Fibroblast of skin of right biceps (primary cell): Measurements from ENCODE around the gene SLC16A2.

Experiments used
- DNase-seq: peaks from one replicate; pipeline ENCODE4 v3.0.0-alpha.2; 2013

Gene SLC16A2

GRCh38 chrX:74421036-74421739, at the start of gene SLC16A2:
Gene SLC16A2 (plus strand): TSS chrX:74421493. CDS start chrX:74421638, 145 bp downstream.
- peak; percentile 85 for DNase-seq

DNA sequence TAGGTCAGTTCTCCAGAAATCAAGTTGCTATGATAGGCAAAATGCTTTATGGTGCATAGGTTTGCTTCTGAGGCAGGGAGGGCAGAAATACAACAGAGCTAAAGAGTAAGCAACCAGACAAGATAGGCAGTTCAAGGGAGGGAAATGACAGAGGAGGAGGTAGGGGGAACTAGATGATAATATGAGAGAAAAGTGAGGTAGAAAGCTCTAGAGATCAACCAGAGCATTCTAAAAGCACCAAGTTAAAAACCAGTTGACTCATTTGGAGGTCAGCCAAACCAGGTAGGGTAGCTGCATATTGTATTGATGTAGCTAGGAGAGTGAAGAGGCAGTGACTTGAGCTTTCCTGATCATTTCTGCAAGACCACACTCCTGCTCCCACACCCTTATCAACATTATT, 49.0 kb upstream of the SLC16A2 start:
- DNase-seq: no peak

DNA sequence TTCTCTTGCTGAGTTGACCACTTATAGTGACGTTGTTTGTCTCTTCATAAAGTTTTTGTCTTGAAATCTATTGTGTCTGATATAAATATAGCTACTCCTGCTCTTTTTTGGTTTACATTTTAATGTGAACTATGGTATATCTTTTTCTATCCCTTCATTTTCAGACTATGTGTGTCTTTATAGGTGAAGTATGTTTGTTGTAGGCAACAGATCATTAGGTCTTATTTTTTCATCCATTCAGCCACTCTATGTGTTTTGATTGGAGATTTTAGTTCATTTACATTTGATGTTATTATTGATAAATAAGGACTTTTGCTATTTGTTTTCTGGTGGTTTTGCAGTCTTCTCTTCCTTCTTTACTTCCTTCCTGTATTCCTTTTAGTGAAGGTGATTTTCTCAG, 44.0 kb upstream of the SLC16A2 start:
- no peak for DNase-seq

DNA sequence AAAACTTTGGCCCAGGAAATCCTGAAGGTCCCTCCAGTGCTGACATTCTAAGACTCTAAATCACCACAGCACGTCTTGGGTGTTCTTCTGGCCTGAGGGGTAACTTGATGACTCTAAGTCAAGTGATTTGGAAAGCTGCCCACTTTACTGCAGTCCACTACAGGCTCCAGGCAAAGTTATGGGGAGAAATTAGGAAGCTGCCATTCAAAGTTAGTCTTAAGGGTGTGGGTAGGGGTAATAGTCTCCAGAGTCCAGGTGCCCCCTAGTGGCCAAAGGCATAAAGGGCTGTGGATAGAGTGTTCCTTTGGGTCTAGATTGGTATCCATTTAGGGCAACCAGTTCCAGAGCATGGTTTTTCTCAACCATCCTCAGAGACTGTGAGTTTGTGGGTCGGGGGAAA, 38.7 kb upstream of the SLC16A2 start:
- peak; percentile 64 for DNase-seq

- peak; percentile 51 for DNase-seq
These were observed 37.7 kb upstream of the SLC16A2 start for GRCh38 chrX:74383611-74384010.

DNA sequence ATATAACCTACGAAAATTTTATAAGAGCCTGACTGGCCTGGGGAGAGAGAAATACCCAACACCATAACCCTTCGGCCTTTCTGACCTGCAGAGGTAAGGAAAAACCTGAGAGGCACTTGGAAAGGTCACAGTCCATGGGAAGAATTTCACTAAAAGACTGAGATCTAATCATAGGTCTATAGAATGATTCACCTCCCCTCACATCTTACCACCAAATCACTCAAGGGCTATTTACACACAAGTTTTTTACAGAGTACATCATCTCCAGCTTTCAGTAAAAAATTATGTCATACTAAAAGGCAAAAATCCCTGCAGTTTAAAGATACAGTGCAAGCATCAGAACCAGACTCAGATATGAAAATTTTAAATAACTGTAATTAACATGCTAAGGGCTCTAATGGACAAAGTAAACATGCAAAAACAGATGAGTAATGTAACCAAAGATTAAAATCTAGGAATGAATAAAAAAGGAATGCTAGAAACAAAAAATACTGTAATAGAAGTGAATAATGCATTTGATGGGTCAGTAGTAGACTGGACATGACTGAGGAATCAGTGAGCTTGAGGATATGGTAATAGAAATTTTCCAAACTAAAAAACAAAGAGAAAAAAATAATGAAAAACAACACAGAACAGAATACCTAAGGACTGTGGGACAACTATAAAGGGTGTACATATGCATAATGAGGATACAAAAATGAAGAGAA, 32.1 kb upstream of the SLC16A2 start:
- DNase-seq: peak; percentile 1

DNA sequence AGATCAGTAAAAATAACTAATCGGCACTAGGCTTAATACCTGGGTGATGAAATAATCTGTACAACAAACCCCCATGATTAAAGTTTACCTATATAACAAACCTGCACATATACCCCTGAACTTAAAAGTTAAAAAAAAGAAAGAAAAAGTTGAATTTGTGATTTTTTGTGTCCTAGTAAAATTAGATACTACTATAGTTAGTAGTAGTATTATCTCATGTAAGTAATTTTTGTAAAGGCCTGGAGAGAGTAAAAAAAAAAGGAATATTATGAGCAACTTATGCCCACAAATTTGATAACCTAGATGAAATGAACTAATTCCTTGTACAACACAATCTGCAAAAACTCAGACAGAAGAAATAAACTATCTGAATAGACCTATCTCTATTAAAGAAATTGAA, 25.7 kb upstream of the SLC16A2 start:
- no peak for DNase-seq

- no peak for DNase-seq
These were observed 15.3 kb upstream of the SLC16A2 start for GRCh38 chrX:74405973-74406489.

DNA sequence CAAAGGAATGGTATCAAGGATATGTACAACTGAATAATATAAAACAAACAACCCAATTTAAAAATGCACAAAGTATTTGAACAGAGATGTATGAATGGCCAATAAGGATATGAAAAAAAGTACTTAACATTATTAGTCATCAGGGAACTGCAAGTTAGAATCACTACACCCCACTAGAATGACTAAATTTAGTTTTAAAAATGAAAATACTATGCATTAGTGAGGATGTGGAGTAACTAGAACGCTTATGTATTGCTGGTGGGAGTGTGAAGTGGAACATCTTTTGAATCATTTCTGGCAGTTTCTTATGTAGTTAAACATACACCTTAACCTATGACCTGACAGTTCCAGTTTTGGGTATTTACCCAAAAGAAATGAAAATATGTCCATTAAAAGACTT, 13.0 kb upstream of the SLC16A2 start:
- DNase-seq: no peak

DNA sequence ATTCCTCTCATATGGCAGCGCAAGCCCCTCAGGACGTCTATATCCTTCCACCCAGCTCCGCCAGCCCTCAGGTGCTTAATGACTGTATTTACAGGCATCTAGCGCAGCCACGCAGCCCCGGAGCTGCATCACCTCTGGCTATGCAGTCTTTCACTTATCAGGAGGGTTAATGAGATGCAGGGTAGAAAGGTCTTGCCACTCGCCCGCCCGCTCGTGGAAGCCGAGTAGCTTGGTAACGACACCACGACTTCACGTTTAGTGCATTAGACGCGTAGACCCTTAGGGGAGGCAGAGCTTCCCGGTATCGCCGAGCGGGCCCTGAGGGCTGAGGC, 1.5 kb upstream of the SLC16A2 start:
- DNase-seq: peak; percentile 1

- peak; percentile 60 for DNase-seq
These were observed 877 bp upstream of the SLC16A2 start for GRCh38 chrX:74420196-74421035.

DNA sequence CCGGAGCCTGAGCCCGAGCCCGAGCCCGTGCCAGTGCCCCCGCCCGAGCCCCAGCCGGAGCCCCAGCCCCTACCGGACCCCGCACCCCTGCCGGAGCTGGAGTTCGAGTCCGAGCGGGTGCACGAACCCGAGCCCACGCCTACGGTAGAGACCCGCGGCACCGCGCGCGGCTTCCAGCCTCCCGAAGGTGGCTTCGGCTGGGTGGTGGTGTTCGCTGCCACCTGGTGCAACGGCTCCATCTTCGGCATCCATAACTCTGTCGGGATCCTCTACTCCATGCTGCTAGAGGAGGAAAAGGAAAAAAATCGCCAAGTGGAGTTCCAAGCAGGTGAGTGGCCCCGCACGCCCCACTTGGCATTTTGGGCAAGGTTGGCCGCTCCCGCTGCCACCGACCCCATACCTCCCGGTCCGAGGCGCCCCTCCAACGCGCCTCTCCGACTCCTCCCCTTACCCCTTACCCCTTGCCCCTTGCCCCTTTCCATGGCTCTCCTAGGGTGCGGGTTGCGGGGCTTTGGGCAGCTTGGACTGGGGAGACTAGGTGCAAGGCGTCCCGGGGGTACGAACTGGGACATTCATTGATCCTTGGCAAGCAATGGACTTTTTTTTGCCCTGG, 553 bp downstream of the SLC16A2 start:
- no peak for DNase-seq

DNA sequence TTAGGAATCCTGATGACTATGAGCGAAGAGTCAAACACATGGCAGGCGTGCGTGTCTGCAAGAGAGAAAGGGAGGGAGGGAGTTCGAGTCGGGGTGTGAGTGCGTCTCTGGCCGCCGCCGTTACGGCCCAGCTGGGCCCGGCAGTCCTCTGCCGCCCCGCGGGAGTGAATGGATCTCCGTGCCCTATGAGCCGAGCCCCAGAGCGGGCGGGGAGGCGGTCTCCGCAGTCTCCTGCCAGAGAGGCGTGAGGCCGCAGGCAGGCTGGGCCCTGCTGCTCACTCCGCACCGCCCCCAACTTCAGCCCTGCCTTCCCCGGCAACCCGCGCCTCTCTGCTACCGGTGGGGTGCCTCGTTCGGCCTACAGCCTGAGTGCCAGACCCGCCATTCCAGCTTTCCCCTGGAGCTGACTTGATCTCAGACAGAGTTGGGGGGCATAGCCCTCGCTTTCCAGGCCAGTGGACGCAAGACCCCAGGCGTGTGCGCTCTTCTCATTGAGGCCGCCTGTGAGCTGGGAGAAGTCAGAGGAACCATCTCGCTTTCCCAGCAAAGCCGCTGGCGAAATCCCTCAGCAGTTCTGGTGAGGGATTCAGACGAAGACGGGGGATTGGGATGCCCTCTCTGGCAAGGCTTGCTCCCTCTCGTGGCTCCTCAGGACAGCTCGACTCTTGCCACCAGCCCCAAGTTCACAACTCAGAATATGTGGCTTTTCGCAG, 1.4 kb downstream of the SLC16A2 start:
- peak; percentile 58 for DNase-seq

GRCh38 chrX:74423289-74423998, 2.2 kb downstream of the SLC16A2 start:
- no peak for DNase-seq

DNA sequence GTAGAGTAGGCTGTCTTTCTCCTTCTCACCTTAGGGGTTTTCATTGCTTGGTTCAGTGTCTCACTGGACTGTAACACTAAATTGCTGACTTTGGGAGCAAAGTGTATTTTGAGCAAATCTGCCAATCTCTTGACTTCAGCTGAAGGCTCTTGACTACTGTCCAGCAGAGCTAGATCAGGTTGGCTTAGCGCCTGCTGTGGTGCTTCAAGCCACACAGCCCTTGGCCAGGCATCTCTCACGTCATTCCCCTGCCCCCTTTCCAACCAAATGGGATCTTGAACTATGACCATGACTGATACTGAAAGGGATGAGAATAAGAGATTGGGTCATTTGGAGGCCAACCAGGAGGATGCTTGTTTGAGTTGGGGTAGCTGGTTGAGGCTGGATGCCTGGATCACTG, 4.8 kb downstream of the SLC16A2 start:
- no peak for DNase-seq

DNA sequence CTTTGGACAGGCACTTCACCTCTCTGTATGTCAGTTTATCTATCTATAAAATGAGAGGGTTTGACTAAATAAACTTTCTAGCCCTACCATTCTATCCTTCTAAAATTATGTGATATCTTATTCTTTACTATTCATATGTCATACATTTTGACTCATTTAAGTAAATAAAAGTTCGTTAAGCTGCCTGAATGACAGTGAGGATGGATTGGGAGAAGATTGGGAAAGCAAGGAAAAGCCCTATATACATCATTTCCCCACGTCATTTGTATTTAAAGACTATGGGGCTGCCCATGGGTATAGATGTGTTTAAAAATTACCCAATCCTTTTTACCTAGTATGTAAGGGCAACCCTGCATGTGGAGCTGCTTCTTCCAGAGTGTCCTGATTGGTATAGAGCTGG, 5.3 kb downstream of the SLC16A2 start:
- no peak for DNase-seq

DNA sequence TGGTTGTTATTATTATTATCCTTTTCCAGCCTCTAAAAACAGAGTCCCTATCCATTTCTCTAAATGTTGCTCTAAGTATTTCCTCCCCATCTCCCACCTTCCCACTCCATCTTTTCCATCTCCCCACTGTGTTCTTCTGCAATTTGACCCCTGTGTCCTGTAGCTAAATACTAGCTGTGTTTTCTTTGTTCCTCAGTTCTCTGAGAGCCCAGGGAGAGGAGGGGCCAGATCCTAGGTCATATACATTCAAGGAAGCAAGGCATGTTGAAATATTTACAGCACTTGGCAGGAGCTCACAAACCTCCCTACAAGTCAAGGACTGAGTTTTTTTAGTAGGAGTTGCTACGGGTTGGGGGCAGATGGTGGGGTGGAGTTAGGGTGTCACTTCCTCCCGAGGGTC, 10.5 kb downstream of the SLC16A2 start:
- no peak for DNase-seq

- DNase-seq: no peak
These were observed 13.0 kb downstream of the SLC16A2 start for GRCh38 chrX:74434336-74434735.

- DNase-seq: no peak
These were observed 16.2 kb downstream of the SLC16A2 start for GRCh38 chrX:74437530-74437929.

GRCh38 chrX:74438764-74439163, 17.5 kb downstream of the SLC16A2 start:
- no peak for DNase-seq

DNA sequence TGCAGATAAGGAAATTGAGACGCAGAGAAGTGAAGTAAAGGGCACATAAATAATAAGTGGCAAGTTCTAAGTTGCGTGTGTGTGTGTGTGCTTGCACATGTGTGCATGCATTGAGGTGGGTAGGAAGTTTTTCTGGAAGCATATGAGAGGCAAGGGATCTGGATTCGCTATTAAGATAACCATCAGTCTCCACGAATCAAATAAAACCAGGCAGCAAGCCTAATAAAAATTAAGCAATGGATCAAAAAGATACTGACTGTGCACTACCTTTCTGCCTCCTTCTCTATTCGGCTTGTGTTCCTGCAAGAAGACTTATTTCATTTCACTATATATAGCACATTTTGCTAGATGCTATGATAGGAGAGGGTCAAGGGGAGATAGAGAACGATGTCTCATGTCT, 23.8 kb downstream of the SLC16A2 start:
- no peak for DNase-seq

DNA sequence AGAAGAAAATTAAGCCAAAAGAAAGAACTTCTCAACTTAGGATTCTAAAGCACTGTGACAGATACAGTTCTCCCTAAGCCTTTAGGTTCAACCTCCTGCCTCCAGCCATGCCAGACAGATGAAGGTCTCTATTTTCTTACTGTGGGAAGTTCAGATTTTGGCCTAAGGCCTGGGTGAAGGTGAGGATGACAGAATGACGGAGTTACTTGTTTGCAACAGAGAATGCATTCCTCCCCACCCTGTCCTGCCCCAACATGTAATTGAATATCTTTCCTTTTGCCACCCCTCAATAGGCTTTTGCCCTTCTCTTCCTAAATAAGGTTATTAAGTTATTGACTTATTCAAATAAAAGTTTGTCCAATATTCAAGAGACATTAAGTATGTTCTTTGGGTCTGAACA, 25.6 kb downstream of the SLC16A2 start:
- no peak for DNase-seq
